SJSA1 (cell line): ENCODE data around the gene KCNE1. TPM values are rescaled to one million over a fixed set of nuclear protein-coding genes. Genes with fewer than 3 reads are reported as not detected.
"Not testable (repeated sequence)": the region's sequence is repeated elsewhere in the genome, so short reads cannot be mapped to it uniquely, and the experiment has no call there.

Experiments used
- DNase-seq, 2 experiments: peaks; one replicate each; pipeline ENCODE4 v3.0.0-alpha.2; 2015 to 2020; ENCODE audit warnings: low spot score in 2 of 2, low read depth in 1 of 2
- H3K27ac ChIP-seq: fragments of 250-450 bp; sonication (Bioruptor Pico); 2 replicates; pipeline ENCODE4 v1.5.1; 2020; ENCODE audit warnings: mild to moderate bottlenecking, moderate library complexity
- H3K27me3 ChIP-seq: fragments of 250-450 bp; sonication (Bioruptor Pico); replicated peaks from 2 replicates; pipeline ENCODE4 v1.5.1; 2020; ENCODE audit warnings: mild to moderate bottlenecking, moderate library complexity
- H3K36me3 ChIP-seq: fragments of 250-450 bp; sonication (Bioruptor Pico); 2 replicates; pipeline ENCODE4 v1.5.1; 2020; ENCODE audit warnings: mild to moderate bottlenecking
- H3K4me1 ChIP-seq: fragments of 250-450 bp; sonication (Bioruptor Pico); replicated peaks from 2 replicates; pipeline ENCODE4 v1.6.1; 2021; ENCODE audit warnings: mild to moderate bottlenecking
- H3K4me3 ChIP-seq: fragments of 250-450 bp; sonication (Bioruptor Pico); 2 replicates; pipeline ENCODE4 v1.5.1; 2020; ENCODE audit warnings: mild to moderate bottlenecking
- H3K9me3 ChIP-seq: fragments of 250-450 bp; sonication (Bioruptor Pico); replicated peaks from 2 replicates; pipeline ENCODE4 v1.5.1; 2020; ENCODE audit warnings: mild to moderate bottlenecking
- total RNA-seq: library from RNA; depleted of rRNA; stranded (reverse); fragments of >200 nt; shearing (Covaris generic); gene quantifications from 2 replicates; pipeline ENCODE4 v1.2.3, GENCODE V29; 2014; rRNA removed

KCNE1 gene
- total RNA-seq, 1 experiment from 2014 or later: 2.2 TPM

DNA sequence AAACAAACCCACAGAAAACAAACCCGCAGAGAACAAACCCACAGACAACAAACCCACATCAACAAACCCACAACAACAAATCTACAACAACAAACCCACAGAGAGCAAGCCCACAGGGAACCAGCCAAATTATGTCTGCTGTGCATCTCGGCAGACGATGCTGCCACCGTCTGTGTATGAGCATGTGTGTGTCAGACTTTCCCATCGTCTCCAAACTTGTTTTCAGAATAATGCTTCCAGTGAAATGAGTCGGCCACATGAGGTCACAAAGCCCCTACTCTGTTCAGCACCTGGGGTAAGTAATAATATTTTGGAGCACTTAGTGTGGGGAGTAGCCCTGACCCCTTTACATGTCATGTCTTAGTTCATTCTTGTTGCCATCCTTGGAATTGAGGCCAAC lies 105.9 kb downstream of the KCNE1 start:
- H3K27me3 ChIP-seq, H3K27ac ChIP-seq, H3K36me3 ChIP-seq, DNase-seq, H3K9me3 ChIP-seq, H3K4me3 ChIP-seq, H3K4me1 ChIP-seq: not testable (repeated sequence)

- H3K36me3 ChIP-seq, H3K4me3 ChIP-seq, H3K27ac ChIP-seq, H3K27me3 ChIP-seq, DNase-seq, H3K4me1 ChIP-seq, H3K9me3 ChIP-seq: not testable (repeated sequence)
Observed at GRCh38 chr21:34405686-34406085, 106.3 kb downstream of the KCNE1 start.

DNA sequence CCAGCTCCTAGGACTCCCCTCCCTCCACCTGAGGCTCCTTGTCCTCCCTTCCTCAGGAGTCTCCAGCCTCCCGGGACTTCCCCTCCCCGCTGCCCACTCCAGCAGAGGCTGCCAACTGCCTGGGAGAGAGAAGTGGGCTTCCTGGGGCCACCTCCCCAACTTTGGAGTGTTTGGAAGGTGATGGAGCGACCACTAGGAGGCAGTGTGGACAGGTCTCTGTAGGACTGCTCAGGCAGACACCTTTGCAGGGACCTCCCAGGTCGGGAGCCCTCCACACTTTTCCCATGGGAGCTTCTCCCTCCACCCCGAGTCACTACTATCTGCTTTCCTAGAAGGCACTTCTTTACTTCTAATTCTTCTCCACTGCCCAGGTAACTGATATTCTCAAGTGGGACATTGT lies 107.3 kb downstream of the KCNE1 start:
- not testable (repeated sequence) for H3K27me3 ChIP-seq, H3K4me1 ChIP-seq, H3K27ac ChIP-seq

DNA sequence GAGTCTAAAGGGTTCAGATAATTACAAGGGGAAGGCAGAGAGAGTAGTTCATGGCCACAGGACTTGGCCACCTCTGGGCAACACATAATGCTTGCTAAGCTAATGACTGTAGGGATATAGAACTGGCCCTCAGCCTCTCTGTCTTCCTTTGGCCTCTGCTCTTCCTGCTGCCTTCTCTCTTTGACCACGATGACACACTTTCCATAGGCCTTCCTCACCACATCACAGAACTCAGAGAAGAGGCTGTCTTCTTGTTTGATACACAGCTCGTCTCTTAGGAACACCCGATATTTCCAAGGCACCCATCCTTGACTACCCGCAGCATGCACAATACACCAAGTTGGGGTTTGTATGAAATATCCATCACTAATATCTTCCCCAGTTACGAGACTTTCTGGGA lies 111.5 kb downstream of the KCNE1 start:
- H3K27me3 ChIP-seq, H3K4me3 ChIP-seq, H3K4me1 ChIP-seq, H3K36me3 ChIP-seq, DNase-seq, H3K27ac ChIP-seq, H3K9me3 ChIP-seq: not testable (repeated sequence)

More for the DNA sequence above, 107.3 kb downstream of the KCNE1 start:
- not testable (repeated sequence) for H3K4me3 ChIP-seq, H3K36me3 ChIP-seq, DNase-seq, H3K9me3 ChIP-seq

Other genes starting within 250 kb of the KCNE1 start
- not detected in 2 replicates for gene KCNE2, start 148.2 kb downstream of the KCNE1 start, total RNA-seq
- gene SMIM11, start 136.7 kb downstream of the KCNE1 start, total RNA-seq: 2.0 and 7.8 TPM in 2 replicates
- gene SMIM34, start 88.3 kb downstream of the KCNE1 start, total RNA-seq: not detected in 2 replicates
- gene RCAN1, start 102.9 kb upstream of the KCNE1 start, total RNA-seq: 123 and 132 TPM in 2 replicates
- gene CLIC6, start 156.8 kb upstream of the KCNE1 start, total RNA-seq: not detected in 2 replicates